GM21619 (cell line): ENCODE measurements around the gene TMEM117.

Experiments
- ATAC-seq: cut with Tn5 transposase; IDR thresholded peaks from one replicate; pipeline ENCODE4 v1.9.1; 2021; ENCODE audit not compliant: unreplicated experiment

TMEM117 gene

DNA sequence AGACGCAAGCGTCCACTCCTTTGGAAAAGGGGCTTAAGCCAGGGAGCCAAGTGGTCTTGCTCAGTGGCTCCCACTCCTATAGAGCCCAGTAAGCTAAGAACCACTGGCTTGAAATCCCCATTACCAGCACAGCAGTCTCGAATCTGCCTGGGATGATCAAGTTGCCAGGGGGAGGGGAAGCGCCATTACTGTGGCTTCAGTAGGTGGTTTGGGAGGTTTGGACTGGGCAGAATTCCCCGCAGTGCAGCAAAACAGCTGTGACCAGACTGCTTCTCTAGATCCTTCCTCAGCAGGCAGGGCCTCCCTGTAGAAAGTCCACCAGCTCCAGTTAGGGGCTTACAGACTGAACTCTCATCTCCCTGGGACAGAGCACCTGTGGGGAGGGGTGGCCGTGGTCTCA is 115.4 kb downstream of the TMEM117 start:
- no peak for ATAC-seq

DNA sequence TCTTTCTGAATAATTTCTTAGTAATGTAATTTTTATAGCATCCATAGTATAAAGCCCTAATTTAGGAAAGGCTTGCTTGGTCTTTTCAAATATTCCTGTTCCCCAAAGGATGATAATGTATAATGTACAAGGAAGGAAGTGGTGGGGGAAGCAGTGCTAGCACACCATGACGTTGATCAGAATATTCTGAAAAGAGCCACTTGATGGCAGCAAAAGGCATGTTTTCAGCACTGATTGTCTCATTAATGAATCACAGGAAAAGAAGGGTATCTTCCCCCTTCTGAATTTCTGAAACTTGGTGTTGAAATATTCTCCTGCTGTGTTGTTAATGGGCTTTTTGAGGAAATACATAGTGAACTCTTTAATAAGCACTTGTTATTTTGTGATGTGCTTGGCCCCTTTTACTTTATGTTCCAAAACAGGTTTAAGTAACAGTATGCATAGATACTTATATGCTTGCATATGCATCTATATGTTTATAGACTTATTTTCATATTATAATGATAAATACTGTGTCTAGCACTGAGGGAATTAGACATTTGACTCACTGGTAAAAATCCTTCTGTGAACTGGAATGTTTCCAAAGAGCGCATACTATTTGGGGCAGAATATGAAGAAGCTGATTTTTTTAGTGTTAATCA is 122.0 kb downstream of the TMEM117 start:
- peak; percentile 99 for ATAC-seq

DNA sequence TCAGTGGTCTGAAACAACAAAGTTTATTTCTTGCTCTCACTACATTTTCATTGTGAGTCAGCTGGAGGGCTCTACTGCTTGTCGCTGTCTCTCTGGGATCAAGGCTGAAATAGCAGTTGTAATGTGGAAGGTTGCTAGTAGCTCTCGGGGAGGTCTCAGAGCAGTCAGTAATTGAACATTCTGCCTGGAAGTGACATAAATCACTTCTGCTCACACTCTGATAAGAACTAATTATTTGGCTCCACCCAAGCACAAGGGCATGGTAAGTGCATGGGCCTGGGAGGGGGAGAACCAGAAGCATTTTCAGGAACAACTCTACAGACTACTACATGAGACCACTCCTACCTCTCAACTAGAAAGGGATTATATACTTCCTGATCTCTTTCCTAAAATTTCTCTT is 128.2 kb downstream of the TMEM117 start:
- ATAC-seq = no peak

DNA sequence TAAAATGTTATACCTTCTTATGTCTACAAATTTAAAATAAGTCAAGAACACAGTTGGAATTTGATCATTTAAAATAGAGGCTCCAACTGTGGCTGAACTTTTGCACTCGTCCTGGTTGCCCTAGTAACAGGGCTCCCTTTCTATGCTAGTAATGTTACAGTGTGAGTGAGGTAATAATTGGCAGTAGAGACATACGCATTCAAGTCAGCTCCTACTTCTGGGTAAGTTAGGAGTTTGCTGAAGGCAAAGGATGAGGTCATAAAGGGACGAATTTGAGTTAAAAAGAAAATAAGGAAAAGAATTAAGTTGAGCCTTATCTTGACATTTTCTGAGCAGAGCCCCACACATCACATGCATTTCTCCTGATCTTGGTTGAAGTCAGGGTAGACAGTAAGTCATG is 129.1 kb downstream of the TMEM117 start:
- no peak for ATAC-seq

DNA sequence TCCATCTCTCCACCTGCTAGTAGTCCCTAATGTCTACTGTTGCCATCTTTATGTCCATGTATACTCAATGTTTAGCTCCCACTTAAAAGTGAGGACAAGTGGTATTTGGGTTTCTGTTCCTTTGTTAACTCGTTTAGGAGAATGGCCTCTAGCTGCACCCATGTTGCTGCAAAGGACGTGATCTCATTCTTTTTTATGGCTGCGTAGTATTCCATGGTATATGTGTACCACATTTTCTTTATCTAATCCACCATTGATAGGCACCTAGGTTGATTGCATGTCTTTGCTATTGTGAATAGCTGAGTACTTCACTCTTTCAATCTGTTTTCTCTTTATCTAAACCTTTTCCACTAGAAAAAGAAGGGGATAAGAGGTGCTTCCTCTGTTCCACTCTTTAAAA is 130.0 kb downstream of the TMEM117 start:
- no peak for ATAC-seq

DNA sequence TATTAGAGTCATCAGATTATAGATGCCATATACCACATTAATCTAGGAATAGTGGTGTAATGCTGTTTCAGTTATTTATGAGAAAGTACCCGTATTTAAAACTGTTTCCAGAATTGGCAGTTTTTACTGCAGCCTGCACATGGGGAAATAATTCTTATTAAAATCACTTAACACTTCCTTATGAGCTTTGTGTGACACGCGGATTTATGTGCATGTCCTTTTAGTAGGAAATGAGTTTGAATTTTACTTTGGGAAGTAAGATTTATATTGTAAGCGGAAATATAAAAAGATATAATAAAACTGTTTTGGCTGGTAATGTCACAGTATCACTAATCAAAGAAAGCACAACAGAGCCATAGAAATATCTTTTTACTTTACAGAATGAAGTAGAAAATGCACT is 132.9 kb downstream of the TMEM117 start:
- ATAC-seq = no peak

DNA sequence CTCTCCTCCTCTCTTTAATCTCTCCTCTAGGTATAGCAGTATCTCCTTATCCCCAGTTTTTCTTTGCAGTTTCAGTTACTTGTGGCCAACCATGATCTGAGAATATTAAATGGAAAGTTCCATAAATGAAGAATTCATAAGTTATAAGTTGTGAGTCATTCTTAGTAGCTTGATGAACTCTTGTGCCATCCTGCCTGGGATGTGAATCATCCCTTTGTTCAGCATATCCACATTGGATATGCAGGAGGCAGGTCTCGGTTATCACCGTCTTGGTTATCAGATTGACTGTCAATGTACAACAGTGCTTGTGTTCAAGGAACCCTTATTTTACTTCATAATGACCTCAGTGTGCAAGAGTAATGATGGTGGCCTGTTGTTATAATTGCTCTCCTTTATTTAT is 134.0 kb downstream of the TMEM117 start:
- ATAC-seq = no peak

DNA sequence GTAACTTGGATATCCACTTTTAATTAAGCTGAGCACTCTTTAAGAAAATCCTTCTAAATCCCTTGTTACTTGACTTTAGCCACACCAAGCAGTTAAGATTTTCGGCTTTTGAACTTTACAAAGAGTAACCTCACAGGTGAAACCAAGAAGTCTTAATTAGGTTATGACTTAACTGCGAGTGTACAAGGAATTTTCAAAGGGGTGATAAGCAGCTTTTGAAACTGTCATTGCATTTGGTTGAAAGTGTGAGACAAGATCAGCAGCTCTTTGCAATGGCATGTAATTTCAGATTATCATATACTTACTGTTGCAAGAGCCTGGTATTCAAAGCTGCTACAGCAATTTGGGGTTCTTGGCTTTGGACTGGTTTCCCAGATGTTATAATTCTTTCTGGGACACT is 137.5 kb downstream of the TMEM117 start:
- no peak for ATAC-seq

DNA sequence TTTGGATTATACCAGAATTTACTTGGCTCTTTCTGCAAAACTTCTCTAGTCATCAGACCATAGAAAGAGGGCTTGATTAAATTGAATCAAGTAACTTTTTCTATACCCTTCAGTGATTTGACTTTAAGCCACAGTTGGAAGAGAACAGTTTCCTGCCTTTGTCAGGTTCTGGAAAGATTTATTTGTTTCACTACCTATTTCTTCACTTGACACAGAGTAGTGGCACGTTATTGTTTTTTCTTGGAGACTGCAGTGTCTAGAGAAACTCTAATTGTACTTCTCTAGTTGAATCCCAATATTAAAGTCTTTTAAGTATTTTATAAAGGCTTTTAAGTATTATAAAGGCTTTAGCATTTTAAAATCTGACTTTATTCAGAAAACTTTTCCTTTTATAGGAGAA is 138.1 kb downstream of the TMEM117 start:
- no peak for ATAC-seq

DNA sequence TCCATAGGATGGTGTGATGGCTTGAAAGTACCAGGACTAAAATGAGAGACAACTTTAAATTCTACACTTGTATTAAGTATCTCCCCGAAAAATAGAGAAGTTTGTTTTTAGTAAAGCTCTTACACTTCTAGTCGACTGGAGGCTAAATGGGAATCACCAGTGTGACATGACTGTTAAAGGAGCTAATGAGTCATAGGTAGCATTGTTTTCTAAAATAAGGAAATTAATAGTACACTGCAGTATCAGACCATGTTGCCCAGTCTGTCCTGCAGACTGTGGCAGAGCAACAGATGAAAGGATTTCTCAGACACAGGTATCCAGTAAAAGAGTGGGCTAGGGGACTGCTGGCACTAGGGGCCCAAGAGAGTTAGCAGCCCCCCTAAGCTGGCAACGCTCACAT is 140.1 kb downstream of the TMEM117 start:
- ATAC-seq = no peak

DNA sequence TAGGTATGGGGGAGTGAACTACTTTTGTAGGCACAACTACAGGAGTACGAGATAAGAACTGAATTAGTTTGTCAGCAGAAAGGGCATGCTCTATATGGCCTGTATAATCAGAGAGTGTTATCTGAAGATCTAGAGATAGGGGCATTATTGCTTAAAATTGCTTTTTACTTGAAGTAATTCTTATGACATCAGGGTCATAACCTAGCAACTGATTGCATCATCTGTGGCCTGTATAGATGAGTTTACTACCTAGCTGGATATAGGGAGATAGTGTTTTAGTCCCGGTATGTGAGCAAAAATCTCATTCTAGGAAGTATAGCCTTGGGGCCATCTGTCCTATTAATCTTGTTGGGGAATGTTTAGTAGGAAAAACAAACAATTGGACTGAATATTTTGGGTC is 142.7 kb downstream of the TMEM117 start:
- no peak for ATAC-seq

DNA sequence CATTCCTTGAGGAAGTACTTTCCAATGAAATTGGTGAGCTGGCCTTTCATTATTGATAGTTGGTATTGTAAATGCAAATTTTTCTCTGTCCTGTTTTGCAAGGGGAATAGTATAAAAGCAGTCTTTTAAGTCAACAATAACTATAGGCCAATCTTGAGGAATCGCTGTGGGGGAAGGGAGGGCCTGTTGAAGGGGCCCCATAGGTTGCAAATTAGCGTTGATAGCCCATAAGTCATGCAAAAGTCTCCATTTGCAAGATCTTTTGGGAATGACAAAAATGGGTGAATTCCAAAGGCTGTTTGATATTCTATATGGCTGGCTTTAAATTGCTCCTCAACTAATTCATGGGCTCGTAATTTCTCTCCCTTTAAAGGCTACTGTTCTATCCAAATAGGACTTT is 143.6 kb downstream of the TMEM117 start:
- ATAC-seq = no peak

DNA sequence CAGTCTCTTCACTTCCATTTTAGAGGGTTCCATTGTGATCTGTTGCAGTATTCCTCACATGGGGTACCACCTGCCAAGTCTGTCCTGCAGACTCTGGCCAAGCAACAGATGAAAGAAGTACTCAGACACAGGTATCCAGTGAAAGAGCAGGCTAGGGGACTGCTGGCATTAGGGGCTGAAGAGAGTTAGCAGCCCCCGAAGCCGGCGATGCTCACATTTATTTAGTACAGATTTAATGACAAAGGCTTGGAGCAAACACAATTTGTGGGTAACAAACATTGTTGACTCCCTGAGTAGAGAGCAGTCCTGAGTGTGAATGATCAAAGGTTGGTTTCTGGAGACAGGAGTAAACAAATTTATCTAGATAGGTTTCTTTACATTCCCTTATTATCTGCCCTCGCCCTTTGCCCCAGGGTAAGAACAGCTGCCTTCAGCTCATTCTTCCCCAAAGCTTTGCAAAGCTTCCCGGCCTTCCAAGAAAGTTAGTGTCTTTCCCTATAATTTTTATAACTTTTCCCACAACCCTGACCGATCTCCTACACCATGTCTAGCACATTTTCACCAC is 144.8 kb downstream of the TMEM117 start:
- no peak for ATAC-seq

DNA sequence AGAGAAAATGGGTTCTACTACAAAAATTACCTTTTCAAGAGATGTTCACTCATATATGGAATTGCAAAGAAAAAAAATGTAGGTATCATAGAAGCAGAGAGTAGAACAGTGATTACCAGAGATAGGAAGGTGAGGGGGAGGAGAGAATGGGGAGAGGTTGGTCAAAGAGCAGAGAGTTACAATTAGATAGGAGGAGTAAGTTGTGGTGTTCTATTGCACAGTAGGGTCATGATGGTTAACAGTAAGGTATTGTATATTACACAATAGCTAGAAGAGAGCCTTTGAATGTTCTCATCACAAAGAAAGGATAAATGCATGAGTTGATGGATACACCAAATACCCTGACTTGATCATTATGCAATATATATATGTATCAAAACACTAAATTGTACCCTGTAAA is 145.8 kb downstream of the TMEM117 start:
- ATAC-seq = no peak

DNA sequence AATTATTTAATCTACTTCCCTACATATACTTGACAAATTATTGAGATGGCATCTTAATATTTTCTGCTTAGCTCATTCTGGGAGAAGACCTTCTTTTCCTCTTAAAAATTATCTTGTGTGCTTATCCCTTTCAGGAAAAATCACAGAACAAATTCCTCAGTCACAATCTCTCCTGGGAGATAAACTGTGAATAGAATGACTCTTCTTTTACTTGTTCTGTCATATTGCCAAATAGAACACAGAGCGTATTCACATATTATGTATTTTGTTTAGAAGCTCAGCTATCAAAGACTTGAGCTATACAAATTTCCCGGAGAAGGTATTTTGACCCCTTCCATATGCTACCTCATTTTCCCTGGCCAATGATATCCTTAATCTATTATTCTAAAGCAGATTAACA is 146.7 kb downstream of the TMEM117 start:
- ATAC-seq = no peak

DNA sequence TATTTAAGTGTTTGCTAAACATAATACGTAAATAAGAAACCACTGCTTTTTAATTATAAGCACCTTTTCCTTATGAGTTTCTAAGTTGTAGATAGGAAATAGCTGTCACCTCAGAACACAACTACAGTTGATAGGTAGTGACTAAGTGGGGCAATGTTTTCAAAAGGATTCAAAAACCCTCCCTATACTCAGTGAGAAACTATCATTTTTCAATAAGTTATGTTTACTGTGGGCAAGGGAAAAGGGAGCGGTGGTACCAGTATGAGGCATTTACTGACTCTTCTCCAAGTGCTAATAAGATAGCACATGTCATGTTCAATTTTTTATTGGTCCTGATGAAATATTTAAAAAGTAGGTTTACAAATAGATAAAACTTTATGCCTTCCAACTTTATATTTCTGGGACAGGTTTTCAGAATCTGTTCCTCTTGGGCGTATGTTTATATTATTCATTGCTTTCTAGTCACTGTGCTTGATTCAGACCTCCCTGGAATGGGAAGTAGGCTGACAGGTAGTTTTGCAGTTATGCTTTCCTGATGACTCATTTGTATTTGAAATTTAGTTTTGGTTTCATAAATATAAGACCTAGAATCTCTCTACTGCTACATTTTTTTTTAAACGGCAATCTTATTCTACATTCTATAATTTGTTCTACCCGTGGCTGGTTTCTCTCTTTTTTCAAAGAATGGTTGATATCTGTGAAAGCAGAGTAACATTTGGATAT is 153.1 kb downstream of the TMEM117 start:
- peak; percentile 98 for ATAC-seq

DNA sequence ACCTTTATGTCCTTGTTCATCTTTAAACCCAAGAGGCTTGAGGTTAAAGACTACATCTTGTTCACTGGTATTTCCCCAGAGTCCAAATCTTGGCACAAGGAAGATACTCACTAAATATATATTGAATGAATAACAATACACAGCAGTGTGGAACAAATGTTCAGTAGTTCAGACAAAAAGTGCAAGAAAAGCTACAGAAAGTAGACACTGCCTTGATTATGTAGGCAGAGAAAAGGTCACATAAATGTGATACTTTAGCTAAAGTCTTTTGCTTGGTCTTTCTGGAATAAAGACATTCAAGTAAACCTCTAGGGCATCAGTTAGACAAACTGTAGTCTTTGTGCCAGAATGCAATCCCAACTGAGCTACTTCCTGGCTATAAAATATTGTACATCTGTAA is 157.0 kb downstream of the TMEM117 start:
- no peak for ATAC-seq

DNA sequence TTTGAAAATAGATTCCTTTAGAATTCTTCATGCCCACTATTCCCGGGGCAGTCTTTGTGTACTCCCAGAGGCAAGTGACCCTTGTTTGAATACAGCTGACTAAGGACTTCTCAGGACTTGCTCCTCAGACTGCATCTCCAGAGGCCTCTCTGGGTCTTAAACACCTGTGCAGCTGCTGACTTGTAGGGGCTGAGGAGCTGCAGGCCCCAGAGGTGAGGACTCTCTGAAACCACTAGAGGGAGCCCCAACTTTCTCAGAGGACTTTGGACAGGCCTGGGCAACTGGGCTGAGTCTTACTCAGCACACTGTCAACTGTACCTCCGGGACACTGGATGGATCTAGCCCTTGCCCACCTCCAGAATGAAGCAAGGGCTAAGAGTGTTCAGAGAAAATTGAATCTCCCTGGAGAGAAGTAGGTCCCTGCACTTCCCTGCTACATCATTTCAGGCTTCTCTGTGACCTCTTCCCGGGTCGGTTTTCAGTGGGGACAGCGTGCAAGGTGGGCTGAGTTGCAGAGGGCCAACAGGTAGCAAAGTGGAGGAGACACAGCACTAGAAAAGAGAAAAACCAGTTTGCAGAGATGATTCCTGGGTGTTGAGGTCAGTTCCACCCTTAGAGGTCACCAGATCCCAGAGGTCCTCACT is 164.6 kb downstream of the TMEM117 start:
- ATAC-seq = peak; percentile 99

DNA sequence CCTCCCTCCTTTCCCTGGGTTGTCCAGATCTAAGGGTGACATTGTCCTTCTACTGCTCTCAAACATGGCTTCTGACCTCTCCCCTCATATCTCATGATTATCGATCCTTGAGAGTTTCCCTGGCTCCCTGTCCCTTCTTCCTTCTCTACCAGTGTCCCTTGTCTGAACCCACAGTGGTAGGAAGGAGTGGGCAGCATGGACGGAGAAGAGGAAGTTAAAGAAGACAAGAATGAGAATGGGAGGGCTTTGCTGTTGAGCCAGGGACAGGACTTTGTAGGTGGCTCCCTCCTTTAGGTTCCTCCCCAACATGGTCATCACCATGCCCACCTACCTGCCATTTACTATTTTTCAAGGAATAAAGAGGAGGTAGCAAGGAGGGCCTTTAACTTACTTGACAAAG is 166.7 kb downstream of the TMEM117 start:
- ATAC-seq = no peak

DNA sequence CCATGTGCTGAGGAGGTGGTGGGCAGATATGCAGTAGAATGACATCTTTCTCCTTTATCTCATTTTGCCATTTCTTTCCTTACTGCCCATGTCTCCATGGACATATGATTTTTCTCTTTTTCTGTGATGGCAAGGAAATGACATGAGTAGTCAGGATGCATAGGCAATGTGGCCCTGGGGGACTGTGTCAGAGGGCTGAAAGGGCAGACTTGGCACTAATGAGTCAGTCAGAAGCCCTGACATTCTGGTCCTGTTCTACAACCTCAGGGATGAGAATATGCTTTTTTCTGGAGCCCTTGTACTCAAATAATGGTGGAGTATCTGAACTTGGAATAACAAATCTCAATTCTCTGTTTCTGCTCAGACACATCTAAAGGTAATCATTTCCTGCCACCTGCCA is 167.8 kb downstream of the TMEM117 start:
- no peak for ATAC-seq

DNA sequence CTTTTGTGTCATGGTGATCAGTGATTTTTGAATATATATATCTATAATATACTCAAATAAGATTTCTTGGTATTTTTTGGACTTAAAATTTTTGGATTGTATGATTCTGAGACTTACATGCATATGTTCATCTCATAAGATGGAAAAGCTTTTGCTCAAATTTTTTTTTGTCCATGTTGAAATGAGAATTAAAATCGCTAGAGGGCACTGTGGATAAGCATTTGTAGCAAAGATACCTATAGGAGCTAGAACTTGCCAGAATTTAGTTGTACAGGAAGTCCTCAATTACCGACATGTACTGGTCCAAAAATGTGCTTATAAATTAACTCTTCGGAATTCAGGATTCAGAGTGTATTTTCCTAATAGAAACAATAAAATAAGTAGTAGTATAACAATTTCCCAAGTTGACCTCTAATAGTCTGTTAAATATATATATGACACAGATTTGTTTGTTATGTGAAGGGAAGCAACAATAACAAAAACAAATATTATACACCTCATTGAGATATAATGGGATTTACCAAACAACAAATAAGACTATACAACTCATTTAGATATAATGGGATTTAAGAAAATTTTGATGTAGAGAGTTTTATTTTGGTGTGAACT is 179.6 kb downstream of the TMEM117 start:
- ATAC-seq = peak; percentile 78

DNA sequence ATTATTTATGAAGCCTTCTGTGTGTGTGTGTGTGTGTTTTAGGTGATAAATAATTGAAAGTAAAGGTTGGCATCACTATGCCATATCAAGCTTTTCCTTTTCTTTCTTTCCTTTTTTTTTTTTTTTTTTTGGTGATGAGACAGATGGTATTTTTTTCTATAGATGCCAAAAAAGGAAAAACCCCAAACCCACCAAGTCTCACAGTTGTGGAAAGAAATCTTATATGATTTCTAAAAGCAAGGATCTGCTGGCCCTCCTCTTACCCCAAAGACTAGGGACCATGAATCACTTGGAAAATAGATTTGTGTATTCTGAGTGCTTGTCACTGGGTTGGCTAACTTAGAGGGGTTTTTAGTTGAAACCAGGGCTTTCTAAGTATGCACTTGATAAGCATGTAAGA is 181.3 kb downstream of the TMEM117 start:
- ATAC-seq = no peak
